LNCaP clone FGC (cell line): ENCODE results near the gene SHMT2.

Source experiments
- DNase-seq: peaks from one replicate; pipeline ENCODE4 v3.0.0-alpha.2; 2011; ENCODE audit warnings: low read depth
- H3K4me3 ChIP-seq: 2 replicates; pipeline ENCODE4 v1.5.1; 2011; ENCODE audit warnings: mild to moderate bottlenecking, low read depth, low read length, control low read depth
- TF ChIP-seq, protein P1 (sequence below): IDR thresholded peaks from 2 replicates; pipeline ENCODE4 v1.5.1; 2012; ENCODE audit warnings: mild to moderate bottlenecking; ENCODE audit not compliant: control insufficient read depth, insufficient read depth; ENCODE audit errors: extremely low read depth

SHMT2 gene

GRCh38 chr12:57203201-57203600 is 26.3 kb upstream of the SHMT2 start:
- DNase-seq, result no peak
- H3K4me3 ChIP-seq, result no peak overlapping the region
- TF ChIP-seq, protein P1, sequence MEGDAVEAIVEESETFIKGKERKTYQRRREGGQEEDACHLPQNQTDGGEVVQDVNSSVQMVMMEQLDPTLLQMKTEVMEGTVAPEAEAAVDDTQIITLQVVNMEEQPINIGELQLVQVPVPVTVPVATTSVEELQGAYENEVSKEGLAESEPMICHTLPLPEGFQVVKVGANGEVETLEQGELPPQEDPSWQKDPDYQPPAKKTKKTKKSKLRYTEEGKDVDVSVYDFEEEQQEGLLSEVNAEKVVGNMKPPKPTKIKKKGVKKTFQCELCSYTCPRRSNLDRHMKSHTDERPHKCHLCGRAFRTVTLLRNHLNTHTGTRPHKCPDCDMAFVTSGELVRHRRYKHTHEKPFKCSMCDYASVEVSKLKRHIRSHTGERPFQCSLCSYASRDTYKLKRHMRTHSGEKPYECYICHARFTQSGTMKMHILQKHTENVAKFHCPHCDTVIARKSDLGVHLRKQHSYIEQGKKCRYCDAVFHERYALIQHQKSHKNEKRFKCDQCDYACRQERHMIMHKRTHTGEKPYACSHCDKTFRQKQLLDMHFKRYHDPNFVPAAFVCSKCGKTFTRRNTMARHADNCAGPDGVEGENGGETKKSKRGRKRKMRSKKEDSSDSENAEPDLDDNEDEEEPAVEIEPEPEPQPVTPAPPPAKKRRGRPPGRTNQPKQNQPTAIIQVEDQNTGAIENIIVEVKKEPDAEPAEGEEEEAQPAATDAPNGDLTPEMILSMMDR, result no peak

DNA sequence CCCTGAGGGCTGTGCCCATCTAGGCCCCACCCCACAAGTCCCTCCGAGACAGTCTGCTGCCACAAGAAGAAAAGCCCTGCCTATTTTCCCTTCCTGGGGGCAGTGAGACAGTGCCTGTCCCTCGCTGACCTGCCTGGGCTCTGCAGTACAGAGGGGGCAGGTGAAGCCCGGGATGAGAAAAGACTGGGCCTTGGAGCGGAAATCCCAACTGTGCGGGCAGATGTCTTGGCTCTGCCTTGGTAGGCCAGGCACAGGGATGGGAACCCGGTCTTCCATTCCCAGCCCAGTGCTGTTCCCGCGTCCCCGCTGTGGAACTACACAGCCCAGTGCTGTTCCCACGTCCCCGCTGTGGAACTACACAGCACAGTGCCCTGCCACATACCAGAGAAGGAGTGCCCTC is 25.7 kb upstream of the SHMT2 start:
- DNase-seq, result no peak
- TF ChIP-seq, protein P1, result no peak
- no peak overlapping the region for H3K4me3 ChIP-seq

DNA sequence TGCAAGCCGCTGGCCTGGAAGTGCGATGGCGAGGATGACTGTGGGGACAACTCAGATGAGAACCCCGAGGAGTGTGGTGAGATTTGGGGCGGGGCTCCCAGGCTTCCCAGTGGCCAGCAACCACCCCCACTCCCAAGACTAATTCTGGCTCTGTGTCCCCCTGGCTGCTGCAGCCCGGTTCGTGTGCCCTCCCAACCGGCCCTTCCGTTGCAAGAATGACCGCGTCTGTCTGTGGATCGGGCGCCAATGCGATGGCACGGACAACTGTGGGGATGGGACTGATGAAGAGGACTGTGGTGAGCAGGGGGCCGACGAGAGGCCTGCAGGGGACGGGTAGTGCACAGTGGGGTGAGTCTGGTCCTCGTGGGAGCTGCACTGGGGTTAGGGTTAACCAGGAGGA is 25.1 kb upstream of the SHMT2 start:
- TF ChIP-seq, protein P1, result no peak
- no peak for DNase-seq
- H3K4me3 ChIP-seq, result no peak overlapping the region

- no peak overlapping the region for H3K4me3 ChIP-seq
- DNase-seq, result no peak
- TF ChIP-seq, protein P1, result no peak
These were observed 24.3 kb upstream of the SHMT2 start for GRCh38 chr12:57205186-57205585.

GRCh38 chr12:57205931-57206330 is 23.6 kb upstream of the SHMT2 start:
- no peak for DNase-seq
- TF ChIP-seq, protein P1, result no peak
- H3K4me3 ChIP-seq, result no peak overlapping the region

DNA sequence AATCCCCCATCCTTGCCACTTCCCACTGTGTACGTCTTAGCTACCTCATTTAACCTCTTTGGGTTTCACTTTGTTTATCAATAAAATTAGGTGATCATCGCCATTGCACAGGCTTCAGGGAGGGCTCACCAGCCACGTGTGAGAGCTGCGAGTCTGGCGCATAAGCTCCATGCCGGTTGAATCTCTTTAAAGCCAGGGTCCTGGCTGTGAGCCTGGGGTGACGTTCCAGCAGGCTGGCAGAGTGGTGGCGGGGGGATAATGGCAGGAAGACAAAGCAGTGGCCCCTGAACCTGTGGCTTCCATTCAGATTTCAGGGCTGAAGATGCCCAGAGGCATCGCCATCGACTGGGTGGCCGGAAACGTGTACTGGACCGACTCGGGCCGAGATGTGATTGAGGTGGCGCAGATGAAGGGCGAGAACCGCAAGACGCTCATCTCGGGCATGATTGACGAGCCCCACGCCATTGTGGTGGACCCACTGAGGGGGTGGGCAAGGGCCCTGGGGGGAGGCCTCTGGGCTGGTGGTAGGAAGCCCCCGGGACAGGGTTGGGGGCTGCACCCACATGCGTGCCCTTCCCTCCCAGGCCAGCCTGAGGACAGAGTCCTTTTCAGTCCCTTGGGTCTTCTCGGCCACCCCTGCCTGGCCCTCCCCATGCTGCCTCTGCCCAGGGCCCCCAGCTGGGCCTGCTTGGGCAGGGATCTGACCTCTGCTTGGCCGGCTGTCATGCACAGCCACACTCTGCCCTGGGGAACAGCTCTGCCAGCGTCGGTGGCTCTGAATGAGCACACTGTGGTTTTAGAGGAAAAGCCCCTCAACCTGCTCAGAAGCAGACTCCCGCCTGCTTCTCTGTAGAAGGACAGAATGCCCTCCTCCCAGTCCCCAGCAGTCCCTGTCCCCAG is 21.5 kb upstream of the SHMT2 start:
- H3K4me3 ChIP-seq, result no peak overlapping the region
- DNase-seq, result no peak
- TF ChIP-seq, protein P1, result no peak
